Uterus (tissue), 2 donors: ENCODE measurements around the gene CAMK2A.

Source experiments
- CTCF ChIP-seq, 4 experiments: fragments of 200-600 bp in 2 of 4; fragments of 450-650 bp in 2 of 4; sonication (generic) in 2 of 4; IDR thresholded peaks; one replicate each; pipeline ENCODE4 v1.5.1; 2016 to 2019; ENCODE audit warnings: antibody characterized with exemption in 4 of 4, mild to moderate bottlenecking in 2 of 4, moderate library complexity in 1 of 4
- POLR2A ChIP-seq, 2 donors: fragments of 450-650 bp; IDR thresholded peaks; one replicate each; pipeline ENCODE4 v1.6.1; 2016; ENCODE audit warnings: antibody characterized with exemption in 2 of 2, mild to moderate bottlenecking in 1 of 2, moderate library complexity in 1 of 2

DNA sequence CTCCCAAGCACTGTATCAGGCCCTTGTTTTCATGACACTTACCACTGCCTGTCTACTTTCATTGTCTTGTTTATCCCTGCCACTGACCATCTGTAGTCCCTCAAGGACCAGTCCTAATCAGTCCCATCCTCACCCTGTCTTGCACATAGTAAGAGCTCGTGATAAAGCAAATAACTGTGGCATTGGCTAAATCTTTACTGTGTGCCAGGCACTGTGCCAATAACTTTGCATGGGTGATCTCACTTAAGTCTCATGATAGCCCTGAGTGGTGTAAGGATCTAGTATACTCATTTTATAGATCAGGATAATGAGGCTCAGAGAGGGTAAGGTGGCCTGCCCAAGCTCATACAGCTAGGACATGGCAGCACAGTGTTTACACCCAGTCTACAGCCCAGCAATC is 117.4 kb downstream of the CAMK2A start:
- TF ChIP-seq CTCF (IDR thresholded peaks at IDR 0.05) (no peak), POLR2A (IDR thresholded peaks at IDR 0.05) (no peak)
